Ovary (tissue), 9 donors: ENCODE data around the gene TRIM3. TPM values are rescaled to one million over a fixed set of nuclear protein-coding genes. Genes with fewer than 3 reads are reported as not detected.
A peak's percentile ranks its signal among the peaks of the same experiment; 100 is the strongest.

Source experiments
- DNase-seq, 5 donors: peaks; one replicate each; pipeline ENCODE4 v3.0.0-alpha.2; 2019 to 2020
- H3K27ac ChIP-seq, 2 donors: fragments of 200-600 bp; one replicate each; pipeline versions ENCODE4 v1.5.1 to v1.8.0; 2019 to 2022
- H3K27me3 ChIP-seq: fragments of 200-600 bp; one replicate; pipeline ENCODE4 v1.8.0; 2022
- H3K36me3 ChIP-seq: fragments of 200-600 bp; sonication (generic); one replicate; pipeline ENCODE4 v1.5.1; 2019
- H3K4me1 ChIP-seq: one replicate; pipeline ENCODE4 v1.8.1; 2013; ENCODE audit warnings: mild to moderate bottlenecking, moderate library complexity; ENCODE audit not compliant: insufficient read depth
- H3K4me3 ChIP-seq: fragments of 200-600 bp; sonication (generic); one replicate; pipeline ENCODE4 v1.5.1; 2017
- H3K9me3 ChIP-seq, 2 donors: fragments of 200-600 bp in 1 of 2; sonication (generic) in 1 of 2; one replicate each; pipeline versions ENCODE4 v1.5.1 to v1.8.1; 2013 to 2019; ENCODE audit warnings: mild to moderate bottlenecking in 1 of 2, moderate library complexity in 1 of 2
- CTCF ChIP-seq, 3 donors: fragments of 450-650 bp in 2 of 3; fragments of 200-600 bp in 1 of 3; IDR thresholded peaks; one replicate each; pipeline versions ENCODE4 v1.5.1 to v1.8.0; 2016 to 2022; ENCODE audit warnings: antibody characterized with exemption in 3 of 3, mild to moderate bottlenecking in 1 of 3
- EP300 ChIP-seq: sonication (generic); formaldehyde crosslinking; IDR thresholded peaks from one replicate; pipeline ENCODE4 v1.6.1; 2017; ENCODE audit warnings: antibody characterized with exemption
- POLR2A ChIP-seq: fragments of 450-650 bp; IDR thresholded peaks from one replicate; pipeline ENCODE4 v1.6.1; 2017; ENCODE audit warnings: antibody characterized with exemption, mild to moderate bottlenecking, moderate library complexity
- WGBS, 3 donors: extraction: QIAGEN DNeasy Blood & Tissue Kit in 1 of 3; methylation state at CpG; one replicate each; pipeline versions ENCODE4 v1.1.5 to v1.1.7; 2013 to 2017; 5-methylcytosine and 5-hydroxymethylcytosine counted together
- intact Hi-C, 4 donors: fragments of 100-400 bp; cut with DNase I; formaldehyde crosslinking; loops; one replicate each; pipeline versions ENCODE4 v1.11.0 to v1.15.1; 2022 to 2023
- polyA plus RNA-seq, 2 donors: library from polyadenylated mRNA; stranded (reverse); fragments of 200-250 nt in 1 of 2; fragments of 350-450 nt in 1 of 2; fragmentation: Illumina TruSeq in 1 of 2; extraction: RNeasy Lipid Tissue Mini Kit (QIAGEN cat#74804) in 1 of 2; gene quantifications; one replicate each; pipeline ENCODE4 v1.2.3, GENCODE V29; 2013 to 2014
- total RNA-seq, 7 donors: library from RNA; depleted of rRNA in 2 of 7; stranded (reverse); fragments of >200 nt in 2 of 7; fragmentation: NEBNext Ultra II Directional in 3 of 7; extraction: Animal tissue kit (Norgen Biotek cat#: 25700) in 3 of 7; gene quantifications; one replicate each; pipeline versions ENCODE4 v1.1.0 to v1.2.4, GENCODE V29; 2016 to 2023
- donor health status: DM: no; HTN: no; CAD: no; lungs with moderate emphysema.
- donor health status: DM: no; HTN: no; CAD: no.
- donor health status: Bipolar disorder and iron deficiency.
- donor health status: DM: yes; HTN: yes; CAD: no.
- donor health status: DM: no; HTN: no; CAD: no.
- donor health status: DM: yes; HTN: yes; CAD: no.

TRIM3 gene
- total and polyA plus RNA-seq, 9 donors = 9.7 to 27.4 (median 18.4) TPM

GRCh38 chr11:6474413-6474792 is 662 bp upstream of the TRIM3 start:
- Histone ChIP-seq H3K4me3 (peak overlapping the region; percentile 68), H3K27me3 (no peaks in the 10 kb centered on the region), H3K9me3 (no peaks in the 10 kb centered on the region), H3K4me1 (peaks cover 7% of the 10 kb centered on the region), H3K36me3 (no peaks in the 10 kb centered on the region), H3K27ac (peak overlapping the region; percentile 50 to 80)
- no peak for DNase-seq
- 12 to 16% (median 14%) methylated on average over 7 of the region's 7 CpGs for WGBS, 3 donors
- TF ChIP-seq POLR2A (no peak), CTCF (IDR thresholded peaks at IDR 0.05) (peak in 1 of 3 donors; percentile 4)
- intact Hi-C loops = loop anchor here in 2 of 4 donors (10.0 kb wide), 2 partner anchors 130 to 240 kb away; partner anchors contain the start of genes CNGA4 (in 1 of the 2), FHIP1B (in 1 of the 2), ILK (in 1 of the 2) and RRP8 (in 1 of the 2)

- WGBS, 3 donors = 11 to 25% (median 25%) methylated on average over 1 of the region's 1 CpG
- DNase-seq = peak in 1 of 5 donors; percentile 35
- H3K9me3 ChIP-seq = no peaks in the 10 kb centered on the region
- H3K36me3 ChIP-seq = no peaks in the 10 kb centered on the region
- peak overlapping the region; percentile 68 for H3K4me3 ChIP-seq
- no peak overlapping the region for H3K27ac ChIP-seq
- H3K27me3 ChIP-seq = no peaks in the 10 kb centered on the region
- H3K4me1 ChIP-seq = peaks cover 7% of the 10 kb centered on the region
- no peak for TF ChIP-seq EP300
- no peak for TF ChIP-seq POLR2A
- TF ChIP-seq CTCF (IDR thresholded peaks at IDR 0.05) = no peak
- intact Hi-C loops = loop anchor here in 2 of 4 donors (10.0 kb wide), 2 partner anchors 132 to 238 kb away; partner anchors contain the start of genes CNGA4 (in 1 of the 2), FHIP1B (in 1 of the 2), ILK (in 1 of the 2) and RRP8 (in 1 of the 2)
Observed at GRCh38 chr11:6472934-6473333, 807 bp downstream of the TRIM3 start.

- intact Hi-C loops = no loop called here
- peaks cover 7% of the 10 kb centered on the region for H3K4me1 ChIP-seq
- TF ChIP-seq POLR2A (no peak), CTCF (IDR thresholded peaks at IDR 0.05) (no peak), EP300 (no peak)
- H3K9me3 ChIP-seq = no peaks in the 10 kb centered on the region
- no peaks in the 10 kb centered on the region for H3K36me3 ChIP-seq
- DNase-seq = no peak
- 91 to 97% (median 91%) methylated on average over 1 of the region's 1 CpG for WGBS, 3 donors
- H3K27ac ChIP-seq = peak overlapping the region in 1 of 2 donors; percentile 54
- H3K27me3 ChIP-seq = no peaks in the 10 kb centered on the region
- H3K4me3 ChIP-seq = no peak overlapping the region
Observed at GRCh38 chr11:6469599-6469998, 4.1 kb downstream of the TRIM3 start.

- intact Hi-C loops = no loop called here
- H3K27me3 ChIP-seq = no peaks in the 10 kb centered on the region
- peak; percentile 82 to 94 (median 91) for DNase-seq
- TF ChIP-seq POLR2A = no peak
- TF ChIP-seq EP300 = no peak
- TF ChIP-seq CTCF (IDR thresholded peaks at IDR 0.05) = no peak
- no peaks in the 10 kb centered on the region for H3K36me3 ChIP-seq
- no peaks in the 10 kb centered on the region for H3K9me3 ChIP-seq
- H3K4me1 ChIP-seq = peaks cover 7% of the 10 kb centered on the region
- no peak overlapping the region for H3K4me3 ChIP-seq
- H3K27ac ChIP-seq = peak overlapping the region in 1 of 2 donors; percentile 54
- WGBS, 3 donors = 18 to 26% (median 22%) methylated on average over 6 of the region's 6 CpGs
Observed at GRCh38 chr11:6468712-6469495, 4.8 kb downstream of the TRIM3 start.
